ENCODE results near the gene MYLK4. TPM values are rescaled to one million over a fixed set of nuclear protein-coding genes. Genes with fewer than 3 reads are reported as not detected.
A peak's percentile ranks its signal among the peaks of the same experiment; 100 is the strongest.
"Not testable (repeated sequence)": the region's sequence is repeated elsewhere in the genome, so short reads cannot be mapped to it uniquely, and the experiment has no call there.

Gene MYLK4
- total RNA-seq, 4 donors from 2014 or later = 1.2 to 6.4 (median 1.3) TPM

- peak; percentile 35 to 42 for DNase-seq
- Histone ChIP-seq H3K27me3 (no peaks in the 10 kb centered on the region), H3K4me1 (peaks cover 0 to under 1% of the 10 kb centered on the region in 2 donors), H3K4me3 (no peak overlapping the region), H3K36me3 (no peaks in the 10 kb centered on the region), H3K9me3 (no peaks in the 10 kb centered on the region), H3K27ac (no peak overlapping the region)
- TF ChIP-seq POLR2A (IDR thresholded peaks at IDR 0.05) (no peak), CTCF (IDR thresholded peaks at IDR 0.05) (no peak)
- intact Hi-C loops (cut with DNase I; ENCODE audit: low total_unique reads) = no loop called here
Measured at GRCh38 chr6:2763345-2763841, 12.7 kb upstream of the MYLK4 start.

DNA sequence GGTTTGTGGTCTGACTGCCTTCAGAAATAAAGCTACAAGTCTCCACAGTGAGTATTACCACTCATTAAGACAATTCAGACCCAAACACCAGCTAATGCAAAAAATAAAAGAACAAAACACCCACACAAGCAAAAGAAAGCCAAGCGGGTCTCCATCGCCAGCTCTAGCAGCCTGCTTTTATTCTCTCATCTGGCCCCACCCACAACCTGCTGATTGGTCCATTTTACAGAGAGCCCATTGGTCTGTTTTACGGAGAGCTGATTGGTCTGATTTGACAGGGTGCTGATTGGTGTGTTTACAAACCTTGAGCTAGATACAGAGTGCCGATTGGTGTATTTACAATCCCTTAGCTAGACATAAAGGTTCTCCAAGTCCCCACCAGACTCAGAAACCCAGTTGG lies 12.1 kb upstream of the MYLK4 start:
- H3K27me3 ChIP-seq; intact Hi-C loops (cut with DNase I; ENCODE audit: low total_unique reads); DNase-seq; H3K9me3 ChIP-seq; H3K4me1 ChIP-seq; H3K4me3 ChIP-seq; H3K27ac ChIP-seq; H3K36me3 ChIP-seq: not testable (repeated sequence)

- Histone ChIP-seq H3K9me3 (no peaks in the 10 kb centered on the region), H3K27me3 (no peaks in the 10 kb centered on the region), H3K36me3 (no peaks in the 10 kb centered on the region), H3K4me1 (no peaks in the 10 kb centered on the region), H3K27ac (no peak overlapping the region), H3K4me3 (no peak overlapping the region)
- intact Hi-C loops (cut with DNase I; ENCODE audit: low total_unique reads) = no loop called here
- TF ChIP-seq POLR2A (IDR thresholded peaks at IDR 0.05) (no peak), CTCF (IDR thresholded peaks at IDR 0.05) (no peak)
- DNase-seq = no peak
Measured at GRCh38 chr6:2760882-2761842, 10.4 kb upstream of the MYLK4 start.

- TF ChIP-seq CTCF (IDR thresholded peaks at IDR 0.05) (no peak), POLR2A (IDR thresholded peaks at IDR 0.05) (no peak)
- H3K4me1 ChIP-seq = no peaks in the 10 kb centered on the region
- H3K9me3 ChIP-seq = no peaks in the 10 kb centered on the region
- intact Hi-C loops (cut with DNase I; ENCODE audit: low total_unique reads) = no loop called here
- no peak overlapping the region for H3K27ac ChIP-seq
- H3K36me3 ChIP-seq = no peaks in the 10 kb centered on the region
- DNase-seq = no peak
- no peak overlapping the region for H3K4me3 ChIP-seq
- H3K27me3 ChIP-seq = no peaks in the 10 kb centered on the region
Measured at GRCh38 chr6:2758980-2759379, 8.3 kb upstream of the MYLK4 start.

DNA sequence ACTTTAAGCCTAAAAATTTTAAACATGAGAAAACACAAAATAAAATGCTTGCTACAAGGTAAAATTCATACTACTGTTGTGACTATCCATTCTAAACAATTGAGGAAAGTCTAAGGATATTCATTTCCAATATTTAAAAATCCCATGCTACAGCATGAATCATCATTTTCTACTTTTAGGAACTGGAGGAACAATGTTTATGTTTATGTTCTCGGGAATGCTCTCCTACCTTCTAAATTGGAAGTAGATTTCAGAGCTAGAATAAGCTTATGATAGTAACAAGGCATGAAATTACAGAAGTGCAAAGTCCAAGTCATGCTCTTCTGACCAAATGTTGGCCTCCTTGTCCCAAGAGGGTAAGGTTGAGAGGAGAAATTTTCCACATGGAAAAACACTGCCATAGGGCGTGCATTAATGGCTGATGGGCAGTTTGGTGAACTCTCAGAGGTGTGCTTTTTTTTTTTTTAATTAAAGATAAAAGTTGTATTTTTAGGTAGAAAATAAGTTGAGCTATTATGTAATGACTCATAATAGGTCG lies 6.0 kb upstream of the MYLK4 start:
- no peaks in the 10 kb centered on the region for H3K9me3 ChIP-seq
- DNase-seq = no peak
- H3K36me3 ChIP-seq = no peaks in the 10 kb centered on the region
- H3K4me3 ChIP-seq = no peak overlapping the region
- H3K4me1 ChIP-seq = no peaks in the 10 kb centered on the region
- no peak overlapping the region for H3K27ac ChIP-seq
- intact Hi-C loops (cut with DNase I; ENCODE audit: low total_unique reads) = no loop called here
- H3K27me3 ChIP-seq = no peaks in the 10 kb centered on the region
- TF ChIP-seq POLR2A (IDR thresholded peaks at IDR 0.05) = no peak

- no peaks in the 10 kb centered on the region for H3K9me3 ChIP-seq
- no peak for DNase-seq
- H3K27me3 ChIP-seq = no peaks in the 10 kb centered on the region
- H3K4me1 ChIP-seq = no peaks in the 10 kb centered on the region
- H3K27ac ChIP-seq = no peak overlapping the region
- TF ChIP-seq POLR2A (IDR thresholded peaks at IDR 0.05) = no peak
- TF ChIP-seq CTCF (IDR thresholded peaks at IDR 0.05) = no peak
- no peaks in the 10 kb centered on the region for H3K36me3 ChIP-seq
- H3K4me3 ChIP-seq = no peak overlapping the region
- intact Hi-C loops (cut with DNase I; ENCODE audit: low total_unique reads) = no loop called here
Measured at GRCh38 chr6:2756241-2756640, 5.5 kb upstream of the MYLK4 start.
